GM13977 (cell line): ENCODE measurements around the gene NOTCH4.
"Not testable (repeated sequence)": the region's sequence is repeated elsewhere in the genome, so short reads cannot be mapped to it uniquely, and the experiment has no call there.

ENCODE experiments used
- DNase-seq: peaks from one replicate; pipeline ENCODE4 v3.0.0; 2012; ENCODE audit warnings: low spot score
- in situ Hi-C: fragments of 300-500 bp; cut with MboI; formaldehyde crosslinking; loops from one replicate; pipeline ENCODE4 v1.12.0; 2022; ENCODE audit warnings: low sequenced_read_pairs, low pct_unique_long_range_greater_than_20kb, mixed read lengths, inconsistent platforms; ENCODE audit not compliant: unreplicated experiment
- TF ChIP-seq, protein P1 (sequence below): IDR thresholded peaks from 2 replicates; pipeline ENCODE4 v1.5.1; 2012; ENCODE audit warnings: mild to moderate bottlenecking, control low read depth; ENCODE audit not compliant: insufficient read depth; ENCODE audit errors: extremely low read depth, missing control alignments

NOTCH4 gene

DNA sequence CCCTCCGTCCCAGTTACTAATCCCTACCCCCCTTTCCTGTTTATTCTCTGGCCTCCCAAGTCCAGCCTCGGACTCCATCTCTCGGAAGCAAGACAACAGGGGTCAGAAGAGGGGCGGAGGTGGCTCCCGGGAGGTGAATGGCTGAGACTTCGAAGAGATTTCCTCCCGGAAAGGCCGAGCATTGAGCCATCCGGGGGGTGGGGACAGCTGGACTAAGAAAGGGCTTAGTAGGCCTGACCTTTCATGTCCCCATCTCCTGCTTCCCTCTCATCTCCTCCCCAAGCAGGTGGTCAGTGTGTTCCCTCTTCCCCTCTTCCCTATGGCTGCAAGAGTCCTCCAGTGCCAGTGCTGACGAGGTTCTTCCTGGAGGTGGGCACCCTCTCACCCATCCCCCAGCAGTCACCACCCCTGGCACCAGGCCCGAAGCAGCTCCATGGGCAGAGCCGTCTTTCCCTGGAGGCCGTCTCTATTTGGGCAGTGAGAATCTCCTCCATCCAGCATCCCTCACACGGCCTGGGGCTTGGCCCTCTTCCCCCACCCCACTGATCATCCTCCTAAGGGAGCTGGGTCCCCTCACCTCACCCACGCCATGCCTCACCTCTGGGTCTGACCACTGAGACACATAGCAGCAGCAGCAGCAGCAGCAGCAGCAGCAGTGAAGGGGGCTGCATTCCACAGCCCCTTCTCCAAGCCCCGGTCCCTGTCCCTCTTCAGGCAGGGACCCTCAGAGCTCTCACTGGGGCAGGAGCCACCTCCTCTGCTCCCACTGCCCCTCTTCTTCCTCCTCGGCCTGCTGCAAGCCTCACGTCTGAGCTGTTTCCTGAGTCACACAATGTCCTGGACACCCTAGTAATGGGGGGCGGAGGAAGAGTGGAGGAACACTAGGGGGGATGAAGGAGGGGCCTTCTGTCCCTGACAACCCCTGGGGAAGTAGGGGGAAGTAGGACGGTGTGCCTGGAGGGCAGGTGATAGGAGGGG is at the start of gene NOTCH4:
Gene NOTCH4 (minus strand): TSS at position 810 of the 978 bp plus-strand sequence. CDS start 139 bp downstream, at position 671.
- DNase-seq: no peak
- in situ Hi-C loops: no loop called here
- TF ChIP-seq, protein P1, sequence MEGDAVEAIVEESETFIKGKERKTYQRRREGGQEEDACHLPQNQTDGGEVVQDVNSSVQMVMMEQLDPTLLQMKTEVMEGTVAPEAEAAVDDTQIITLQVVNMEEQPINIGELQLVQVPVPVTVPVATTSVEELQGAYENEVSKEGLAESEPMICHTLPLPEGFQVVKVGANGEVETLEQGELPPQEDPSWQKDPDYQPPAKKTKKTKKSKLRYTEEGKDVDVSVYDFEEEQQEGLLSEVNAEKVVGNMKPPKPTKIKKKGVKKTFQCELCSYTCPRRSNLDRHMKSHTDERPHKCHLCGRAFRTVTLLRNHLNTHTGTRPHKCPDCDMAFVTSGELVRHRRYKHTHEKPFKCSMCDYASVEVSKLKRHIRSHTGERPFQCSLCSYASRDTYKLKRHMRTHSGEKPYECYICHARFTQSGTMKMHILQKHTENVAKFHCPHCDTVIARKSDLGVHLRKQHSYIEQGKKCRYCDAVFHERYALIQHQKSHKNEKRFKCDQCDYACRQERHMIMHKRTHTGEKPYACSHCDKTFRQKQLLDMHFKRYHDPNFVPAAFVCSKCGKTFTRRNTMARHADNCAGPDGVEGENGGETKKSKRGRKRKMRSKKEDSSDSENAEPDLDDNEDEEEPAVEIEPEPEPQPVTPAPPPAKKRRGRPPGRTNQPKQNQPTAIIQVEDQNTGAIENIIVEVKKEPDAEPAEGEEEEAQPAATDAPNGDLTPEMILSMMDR: no peak

DNA sequence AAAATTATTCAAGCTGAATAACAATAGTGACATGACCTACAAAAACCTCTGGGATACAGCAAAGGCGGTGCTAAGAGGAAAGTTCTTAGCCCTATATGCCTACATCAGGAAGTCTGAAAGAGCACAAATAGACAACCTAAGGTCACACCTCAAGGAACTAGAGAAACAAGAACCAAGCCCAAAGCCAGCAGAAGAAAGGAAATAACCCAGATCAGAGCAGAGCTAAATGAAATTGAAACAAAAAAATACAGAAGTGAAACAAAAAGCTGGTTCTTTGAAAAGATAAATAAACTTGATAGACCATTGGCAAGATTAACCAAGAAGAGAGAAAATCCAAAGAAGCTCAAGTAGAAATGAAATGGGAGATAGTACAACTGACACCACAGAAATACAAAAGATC is 47.6 kb upstream of the NOTCH4 start:
- in situ Hi-C loops: no loop called here
- DNase-seq: no peak

DNA sequence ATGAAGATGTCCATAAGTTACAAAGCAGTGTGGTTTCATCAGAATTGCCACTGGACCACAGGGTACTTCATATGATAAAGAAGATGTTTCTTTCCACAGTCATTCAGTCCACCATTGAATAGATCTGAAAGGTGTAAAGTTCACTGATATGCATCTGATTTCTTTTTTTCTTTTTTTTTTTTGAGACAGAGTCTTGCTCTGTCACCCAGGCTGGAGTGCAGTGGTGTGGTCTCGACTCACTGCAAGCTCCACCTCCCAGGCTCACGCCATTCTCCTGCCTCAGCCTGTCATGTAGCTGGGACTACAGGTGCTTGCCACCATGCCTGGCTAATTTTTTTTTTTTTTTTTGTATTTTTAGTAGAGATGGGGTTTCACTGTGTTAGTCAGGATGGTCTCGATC is 44.6 kb upstream of the NOTCH4 start:
- DNase-seq, in situ Hi-C loops: not testable (repeated sequence)

More for the DNA sequence above, 47.6 kb upstream of the NOTCH4 start:
- TF ChIP-seq, protein P1: no peak

DNA sequence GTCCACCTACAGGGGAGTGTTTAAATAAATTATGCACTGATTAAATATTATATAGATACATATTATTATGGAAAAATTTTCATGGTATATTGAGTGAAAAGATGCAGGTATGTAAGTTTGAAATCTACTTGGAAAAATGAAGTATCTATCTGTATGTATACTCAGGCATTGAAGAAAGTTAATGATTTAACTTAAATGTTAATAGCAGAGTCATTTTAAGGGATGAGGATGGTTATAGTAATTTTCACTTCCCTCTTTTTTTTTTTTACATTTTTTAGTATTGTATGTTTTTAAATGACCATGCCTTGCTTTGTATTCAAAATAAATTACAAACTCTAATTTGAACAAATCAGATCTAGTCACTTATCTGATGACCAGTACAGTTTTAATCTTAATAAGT is 43.2 kb upstream of the NOTCH4 start:
- TF ChIP-seq, protein P1: no peak
- no peak for DNase-seq
- in situ Hi-C loops: no loop called here

DNA sequence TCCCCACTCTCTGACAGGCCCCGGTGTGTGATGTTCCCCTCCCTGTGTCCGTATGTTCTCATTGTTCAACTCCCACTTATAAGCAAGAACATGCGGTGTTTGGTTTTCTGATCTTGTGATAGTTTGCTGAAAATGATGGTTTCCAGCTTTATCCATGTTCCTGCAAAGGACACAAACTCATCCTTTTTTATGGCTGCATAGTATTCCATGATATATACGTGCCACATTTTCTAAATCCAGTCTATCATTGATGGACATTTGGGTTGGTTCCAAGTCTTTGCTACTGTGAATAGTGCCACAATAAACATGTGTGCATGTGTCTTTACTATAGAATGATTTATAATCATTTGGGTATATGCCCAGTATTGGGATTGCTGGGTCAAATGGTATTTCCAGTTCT is 33.4 kb upstream of the NOTCH4 start:
- in situ Hi-C loops: loop anchor here (10.0 kb wide), 1 partner anchor 138 kb away; no protein-coding TSS in a partner anchor

DNA sequence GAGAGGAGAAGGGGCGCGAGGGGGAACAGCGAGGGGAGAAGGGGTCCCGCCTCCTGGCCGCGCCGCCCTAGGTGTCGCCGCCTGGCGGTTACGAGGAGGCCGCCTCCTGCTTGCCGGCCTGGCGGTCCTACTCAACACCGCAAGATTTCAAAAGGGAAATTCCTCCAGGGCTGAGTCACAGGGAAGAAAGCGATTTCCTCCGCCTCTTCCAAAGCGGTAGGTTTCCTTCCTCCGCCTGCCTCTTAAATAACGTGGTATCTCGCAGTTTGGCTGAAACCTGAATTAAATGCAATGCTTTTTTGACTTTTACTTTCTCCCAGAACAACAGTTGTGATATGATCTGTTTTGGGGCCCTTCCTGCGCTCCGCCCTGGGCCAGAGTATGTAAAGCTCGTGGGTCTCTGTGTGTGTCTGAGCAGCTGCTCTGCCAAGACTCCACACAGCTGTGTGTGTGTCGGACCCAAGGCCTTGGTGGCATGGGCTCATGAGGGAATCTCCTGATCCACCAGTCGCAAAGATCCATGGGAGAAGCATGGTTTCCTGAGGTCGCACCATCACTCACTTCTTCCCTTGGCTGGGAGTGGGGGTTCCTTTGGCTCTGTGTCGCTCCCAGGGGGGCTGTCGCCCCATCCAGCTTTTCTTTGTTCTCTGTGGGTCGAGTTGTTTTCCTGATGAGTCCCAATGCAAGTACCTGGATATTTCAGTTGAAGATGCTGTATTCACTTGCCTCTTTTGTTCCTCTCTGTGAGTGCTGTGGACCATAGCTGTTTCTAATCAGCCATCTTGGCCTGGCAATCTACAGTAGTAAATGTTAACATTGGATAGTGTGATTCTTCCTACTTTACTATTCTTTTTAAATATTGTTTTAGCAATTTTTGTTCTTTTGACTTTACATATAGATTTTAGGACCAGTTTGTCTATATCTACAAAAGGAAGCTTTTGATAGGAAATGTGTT is 31.6 kb upstream of the NOTCH4 start:
- in situ Hi-C loops: loop anchor here (10.0 kb wide), 1 partner anchor 139 kb away; no protein-coding TSS in a partner anchor
- TF ChIP-seq, protein P1: peak; percentile 73
- peak; percentile 62 for DNase-seq

More for the DNA sequence above, 33.4 kb upstream of the NOTCH4 start:
- not testable (repeated sequence) for DNase-seq

DNA sequence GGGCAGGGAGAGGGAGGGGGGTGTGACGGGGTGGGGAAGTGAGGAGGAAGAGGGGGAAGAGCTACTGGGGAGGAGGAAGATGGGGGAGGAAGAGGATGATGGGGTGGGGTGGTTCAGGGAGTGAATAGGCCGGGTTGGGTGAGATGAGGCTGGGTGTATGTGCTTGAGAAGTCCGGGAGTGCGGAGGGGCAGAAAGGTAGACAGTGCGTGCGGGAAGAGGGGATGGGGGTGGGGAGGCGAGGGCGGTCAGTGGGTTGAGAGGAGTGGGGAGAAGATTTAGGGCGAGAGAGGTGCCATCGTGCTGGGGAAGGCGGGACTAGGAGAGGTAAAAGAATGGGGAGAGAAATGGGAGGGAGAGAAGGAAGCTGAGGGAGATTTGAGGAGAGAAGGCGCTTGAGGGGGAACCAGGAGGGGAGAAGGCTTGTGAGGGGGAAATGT is 30.9 kb upstream of the NOTCH4 start:
- TF ChIP-seq, protein P1: no peak
- in situ Hi-C loops: loop anchor here (10.0 kb wide), 1 partner anchor 140 kb away; no protein-coding TSS in a partner anchor
- no peak for DNase-seq
